Mesangial cell (primary cell): ENCODE measurements around the gene RPS2. TPM values are rescaled to one million over a fixed set of nuclear protein-coding genes. Genes with fewer than 3 reads are reported as not detected.

Experiments used
- total RNA-seq: library from RNA; depleted of rRNA; stranded (reverse); fragments of >200 nt; gene quantifications from 2 replicates; pipeline ENCODE4 v1.2.3, GENCODE V29; 2015

Gene RPS2
- total RNA-seq, result 4,197 and 4,785 TPM in 2 replicates

DNA sequence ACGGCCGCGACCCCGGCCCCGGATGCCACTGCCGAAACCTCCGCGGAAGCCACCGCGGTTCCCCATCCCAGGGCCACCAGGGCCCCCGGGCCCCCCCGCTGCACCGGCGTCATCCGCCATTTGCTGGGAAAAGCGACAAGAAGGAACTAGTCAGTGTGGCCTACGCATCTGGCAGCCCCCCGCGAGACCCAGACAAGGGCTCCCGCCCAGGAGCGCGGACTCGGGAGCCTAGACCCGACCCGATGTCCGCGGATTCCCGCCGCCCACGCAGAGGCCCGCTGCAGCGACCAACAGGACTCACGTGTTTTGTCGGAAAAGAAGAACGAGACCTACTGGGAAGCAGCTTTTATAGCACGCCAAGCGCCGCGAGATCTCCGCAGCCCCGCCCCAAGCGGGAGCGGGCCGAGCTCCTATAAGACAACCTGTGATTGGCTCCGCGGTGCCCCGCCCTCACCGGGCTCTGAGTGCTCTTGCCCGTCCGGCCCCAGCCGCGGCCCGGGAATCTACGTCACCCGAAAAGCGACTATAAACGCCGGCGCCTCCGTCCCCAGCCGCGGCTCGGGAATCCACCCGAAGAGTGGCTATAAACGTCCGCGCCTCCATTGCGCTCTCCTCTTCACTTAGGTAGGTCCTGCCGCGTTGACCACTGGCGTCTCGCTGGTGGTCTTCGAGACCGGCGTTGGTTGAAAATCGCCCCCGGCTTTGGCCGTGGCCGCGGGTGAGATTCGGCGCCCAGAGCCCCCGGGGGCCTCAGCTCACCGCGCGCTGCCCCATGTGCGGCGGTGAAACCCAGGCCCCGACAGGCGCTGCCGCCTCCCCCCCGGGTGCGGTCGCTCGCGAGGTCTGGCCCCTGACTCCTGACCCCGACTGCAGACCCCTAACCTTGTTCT, at the start of gene RPS2:
Gene RPS2 (minus strand): TSS at position 321 of the 890 bp plus-strand sequence. CDS start 201 bp downstream, at position 120.

DNA sequence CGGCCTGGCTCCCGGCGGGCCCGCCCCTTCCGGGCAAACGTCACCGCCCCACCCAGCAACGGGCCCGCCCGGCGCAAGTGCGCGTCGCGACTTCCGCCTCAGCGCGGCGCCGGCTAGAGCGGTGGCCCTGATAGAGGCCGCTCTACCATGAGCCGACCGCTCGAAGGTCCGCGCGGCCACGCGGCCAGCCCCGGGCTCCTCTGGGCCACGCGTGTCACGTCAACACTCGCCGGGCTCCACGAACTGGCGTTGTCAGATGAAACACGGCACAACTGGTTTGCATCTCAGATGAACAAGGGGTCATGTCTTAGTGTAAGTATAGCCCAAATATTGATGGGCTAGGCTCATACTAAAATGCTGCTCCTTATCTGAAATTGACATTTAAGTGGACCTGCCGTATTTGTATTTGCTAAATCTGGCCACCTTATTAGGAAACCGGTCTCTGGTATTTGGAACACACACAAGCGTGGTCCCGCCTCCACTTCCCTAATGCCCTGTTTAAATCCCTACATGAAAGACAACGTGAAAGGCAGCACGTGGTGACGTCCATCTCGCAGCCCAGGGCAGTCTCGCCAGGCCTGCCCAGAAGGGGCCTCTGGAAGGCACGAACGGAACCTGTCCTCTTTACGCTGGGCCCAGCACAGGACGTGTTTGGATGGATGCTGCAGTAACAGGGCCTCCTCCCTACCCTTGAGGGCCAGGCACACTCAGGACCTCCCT, 45.3 kb upstream of the RPS2 start, which contains the start of gene ZNF598:
Gene ZNF598 (minus strand): TSS at position 31 of the 720 bp plus-strand sequence.

DNA sequence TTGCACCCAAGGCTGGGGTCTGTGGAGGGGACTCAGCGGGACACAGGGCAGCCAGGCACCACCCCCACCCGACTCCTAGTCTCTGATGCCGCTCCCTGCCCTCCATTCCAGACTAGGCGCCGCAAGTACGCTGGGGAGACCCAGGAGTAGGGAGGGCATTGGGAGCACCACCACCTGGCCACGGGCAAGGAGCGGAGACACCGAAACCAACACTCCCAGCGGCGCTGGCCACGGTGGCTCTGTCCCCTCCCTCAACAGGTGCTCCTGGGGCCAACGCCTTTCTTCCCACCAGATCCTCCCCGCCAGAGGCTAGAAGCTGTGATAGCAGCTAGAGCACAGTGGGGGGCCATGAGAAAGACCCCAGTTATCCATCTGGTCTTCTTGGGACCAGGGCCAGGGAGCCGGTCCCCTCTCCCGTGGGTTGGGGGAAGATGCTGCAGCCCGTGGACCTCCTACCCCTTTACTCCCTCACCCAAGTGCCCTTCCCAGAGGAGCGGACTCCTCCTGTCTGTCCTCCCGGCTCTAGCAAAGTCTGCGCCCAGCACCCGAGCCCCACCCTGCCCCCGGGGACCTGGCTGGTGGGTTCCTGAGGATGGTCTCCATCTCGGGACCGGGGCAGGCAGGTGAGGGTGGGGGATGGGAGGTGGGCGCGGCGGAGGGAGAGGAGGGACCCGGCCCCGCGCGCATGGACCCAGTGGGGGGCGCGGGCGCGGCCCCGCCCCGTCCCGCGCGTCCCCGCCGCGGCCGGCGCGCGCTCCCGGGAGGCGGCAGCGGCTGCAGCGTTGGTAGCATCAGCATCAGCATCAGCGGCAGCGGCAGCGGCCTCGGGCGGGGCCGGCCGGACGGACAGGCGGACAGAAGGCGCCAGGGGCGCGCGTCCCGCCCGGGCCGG, 24.8 kb upstream of the RPS2 start, which contains the start of gene SYNGR3:
Gene SYNGR3 (plus strand): TSS at position 762 of the 892 bp plus-strand sequence. CDS start 133 bp downstream, outside the sequence.

DNA sequence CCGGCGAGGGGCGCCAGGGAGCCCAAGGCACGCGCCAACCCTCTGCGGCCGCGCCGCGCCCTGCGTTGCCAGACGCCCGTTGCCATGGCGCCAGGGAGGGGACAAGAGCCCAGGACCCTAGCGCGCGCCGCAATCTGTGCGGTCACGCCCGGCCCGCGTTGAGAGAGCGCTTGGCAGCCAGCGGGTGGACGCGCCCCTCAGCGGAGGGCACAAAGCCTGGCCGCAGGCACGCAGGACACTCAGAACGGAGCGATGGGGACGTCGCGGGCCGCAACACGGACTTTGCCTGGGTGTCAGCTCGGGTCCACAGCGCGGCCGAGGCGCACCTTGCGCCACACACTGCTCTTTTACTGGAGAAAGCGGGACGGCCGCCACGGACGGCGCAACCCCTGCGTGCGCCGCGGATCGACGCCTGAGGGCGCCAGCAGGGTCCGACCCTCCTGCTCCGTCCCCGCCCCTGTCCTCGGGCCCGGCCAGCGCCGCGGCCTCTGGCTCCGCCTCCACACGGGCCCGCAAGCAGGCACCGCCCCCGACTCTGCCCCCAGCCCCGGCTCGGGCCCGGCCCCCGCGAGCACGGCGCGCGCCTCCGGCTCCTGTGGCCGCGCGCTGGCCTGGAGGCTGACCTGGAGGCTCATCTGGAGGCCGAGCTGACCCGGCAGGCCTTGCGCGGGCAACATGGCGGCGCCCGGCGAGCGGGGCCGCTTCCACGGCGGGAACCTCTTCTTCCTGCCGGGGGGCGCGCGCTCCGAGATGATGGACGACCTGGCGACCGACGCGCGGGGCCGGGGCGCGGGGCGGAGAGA, 19.1 kb upstream of the RPS2 start, which contains the start of gene GFER:
Gene GFER (plus strand): TSS at position 650 of the 803 bp plus-strand sequence. CDS start 26 bp downstream, at position 676.

DNA sequence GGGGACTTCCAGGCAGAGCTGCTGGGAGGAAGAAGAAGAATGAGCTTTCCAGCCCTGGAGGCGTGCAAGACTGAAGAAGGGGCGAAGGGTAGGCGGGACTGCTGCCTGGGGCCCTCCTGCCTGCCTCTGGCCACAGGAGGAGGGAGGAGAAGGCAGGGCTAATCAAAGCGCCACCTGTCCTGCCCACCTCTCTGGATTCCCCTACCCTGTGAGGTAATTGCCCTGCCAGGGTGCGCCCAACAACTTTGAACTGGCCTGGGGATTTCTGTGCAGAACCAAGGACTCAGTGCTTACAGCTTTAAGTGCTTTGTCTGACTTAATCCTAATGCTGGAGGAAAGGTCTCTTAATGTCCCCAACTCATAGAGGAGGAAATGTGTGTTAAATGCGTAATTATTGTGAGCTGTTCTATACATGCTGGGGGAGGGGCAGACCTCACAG, 16.8 kb upstream of the RPS2 start, which contains the start of gene NOXO1:
Gene NOXO1 (minus strand): TSS at position 72 of the 439 bp plus-strand sequence. CDS start 290 bp downstream, outside the sequence.

DNA sequence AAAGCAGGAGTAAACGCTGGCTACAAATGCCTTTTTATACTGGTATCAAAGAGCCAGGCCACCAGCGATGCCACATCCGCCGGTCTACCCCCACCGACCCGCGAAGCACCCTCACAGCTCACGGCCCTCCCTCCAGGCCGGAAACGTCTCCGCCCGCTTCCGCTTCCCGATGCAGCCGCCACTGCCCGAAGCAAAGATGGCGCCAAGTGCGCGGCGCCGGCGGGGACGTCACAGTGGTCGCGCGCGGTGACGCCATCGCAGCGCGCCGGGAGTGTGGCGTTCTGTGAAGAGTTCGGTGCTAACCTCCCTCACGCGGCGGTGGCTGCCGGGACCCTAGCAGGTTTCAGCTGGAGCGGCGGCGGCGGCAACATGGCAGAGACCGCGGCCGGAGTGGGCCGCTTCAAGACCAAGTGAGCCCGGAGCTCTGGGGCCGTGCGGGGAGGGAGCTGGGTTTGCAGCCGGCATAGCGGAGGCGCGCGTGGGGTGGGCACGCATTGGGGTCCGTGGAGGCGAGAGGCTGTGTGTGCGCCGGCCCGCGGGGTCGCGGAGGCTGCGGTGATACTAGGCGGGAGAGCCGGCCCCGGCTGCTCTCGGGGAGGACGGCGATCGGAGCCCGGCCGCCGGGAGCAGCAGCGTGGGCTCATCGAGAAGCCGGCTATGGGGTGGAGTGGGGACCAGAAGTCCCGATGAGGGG, 7.3 kb upstream of the RPS2 start, which contains the start of gene TBL3:
Gene TBL3 (plus strand): TSS at position 258 of the 694 bp plus-strand sequence. CDS start 112 bp downstream, at position 370.

DNA sequence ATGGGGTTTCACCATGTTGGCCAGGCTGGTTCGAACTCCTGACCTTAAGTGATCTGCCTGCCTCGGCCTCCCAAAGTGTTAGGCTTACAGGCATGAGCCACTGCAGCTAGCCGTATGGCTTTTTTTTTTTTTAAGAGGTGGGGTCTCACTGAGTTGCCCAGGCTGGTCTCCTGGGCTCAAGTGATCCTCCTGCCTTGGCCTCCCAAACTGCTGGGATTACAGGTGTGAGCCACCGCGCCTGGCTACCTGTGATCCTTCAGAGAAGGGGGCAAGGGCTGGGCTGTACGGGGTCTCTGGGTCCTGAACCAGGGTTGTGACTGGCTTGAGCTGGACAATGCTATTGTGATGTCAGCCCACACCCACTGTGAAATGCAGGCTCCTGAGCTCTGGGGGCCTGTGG, 1.8 kb upstream of the RPS2 start, which contains the start of gene RNF151:
Gene RNF151 (plus strand): TSS at position 397 of the 400 bp plus-strand sequence. CDS start 26 bp downstream, outside the sequence.

DNA sequence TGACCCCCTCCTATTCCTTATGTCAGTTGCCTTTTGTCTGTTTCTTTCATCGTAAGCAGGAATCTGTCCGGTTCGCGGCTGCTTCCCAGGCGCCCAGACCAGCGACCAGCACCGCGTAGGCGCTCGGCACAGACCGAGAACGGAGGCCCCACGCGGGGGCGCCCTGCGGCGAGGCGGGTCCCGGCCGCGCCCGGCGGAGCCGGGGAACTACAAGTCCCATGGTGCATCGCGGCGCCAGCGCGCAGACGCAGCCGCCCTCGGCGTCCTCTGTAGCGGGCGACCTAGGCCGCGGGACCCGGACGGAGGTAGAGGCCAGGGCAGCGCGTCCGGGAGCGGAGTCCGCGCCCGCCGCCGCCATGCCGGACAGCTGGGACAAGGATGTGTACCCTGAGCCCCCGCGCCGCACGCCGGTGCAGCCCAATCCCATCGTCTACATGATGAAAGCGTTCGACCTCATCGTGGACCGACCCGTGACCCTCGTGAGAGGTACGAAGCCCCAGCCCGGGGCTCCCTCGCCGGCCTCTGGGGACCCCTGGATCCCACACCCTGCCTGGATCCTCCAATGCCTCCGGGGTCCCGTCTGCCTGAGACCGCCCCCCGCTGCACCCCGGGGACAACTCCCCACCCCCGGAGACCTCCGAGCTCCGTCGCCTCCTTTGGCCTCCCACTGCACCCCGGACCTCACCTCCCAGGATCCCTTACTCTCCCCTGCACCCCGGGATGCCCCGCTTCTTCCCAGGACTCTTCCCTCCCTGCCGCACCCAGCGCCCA, 5.2 kb downstream of the RPS2 start, which contains the start of gene NDUFB10:
Gene NDUFB10 (plus strand): TSS at position 270 of the 771 bp plus-strand sequence. CDS start 87 bp downstream, at position 357.

DNA sequence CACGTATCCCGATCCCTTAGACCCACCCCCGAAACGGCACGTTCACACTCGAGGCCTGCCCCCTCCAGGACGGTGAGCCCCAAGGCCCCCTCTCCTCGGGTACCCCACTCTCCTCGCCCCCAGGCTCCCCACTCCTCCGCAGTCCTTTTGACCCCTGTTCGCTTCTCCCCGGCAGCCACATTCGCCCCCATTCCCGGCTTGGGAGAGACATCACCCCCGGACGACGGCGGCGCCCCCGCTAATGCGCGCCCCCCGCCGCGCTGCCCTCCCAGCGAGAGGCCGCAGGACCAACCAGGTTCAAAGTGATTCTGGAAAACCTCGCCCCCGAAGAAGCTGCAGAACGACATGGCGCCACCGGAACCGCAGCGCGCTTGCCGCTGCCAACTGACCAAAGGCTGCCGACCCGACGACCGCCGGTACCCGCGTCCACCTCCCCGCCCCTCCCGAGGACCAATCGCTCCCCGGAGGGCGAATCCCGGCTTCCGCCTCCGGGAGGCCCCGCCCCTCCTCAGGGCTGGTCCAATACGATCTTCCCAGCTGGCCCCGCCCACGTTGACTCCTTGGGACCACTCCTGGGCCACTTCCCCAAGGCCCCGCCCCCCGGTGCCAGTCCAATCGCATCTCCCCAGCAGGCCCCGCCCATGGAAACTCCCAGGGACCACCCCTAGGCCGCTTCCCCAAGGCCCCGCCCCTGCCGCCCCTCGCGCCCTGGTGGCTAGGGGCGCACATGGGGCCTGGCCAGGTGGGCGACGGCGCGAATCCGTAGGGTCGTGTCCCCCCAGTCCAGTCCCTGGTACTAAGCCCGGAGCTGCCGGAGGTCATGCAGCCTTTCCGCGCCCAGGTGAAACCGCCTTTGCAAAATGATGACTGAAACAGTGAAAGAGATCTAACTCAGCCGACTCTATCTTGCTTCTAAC, 21.6 kb downstream of the RPS2 start, which contains the start of gene MSRB1:
Gene MSRB1 (minus strand): TSS at position 390 of the 917 bp plus-strand sequence. CDS start 43 bp downstream, at position 347.

DNA sequence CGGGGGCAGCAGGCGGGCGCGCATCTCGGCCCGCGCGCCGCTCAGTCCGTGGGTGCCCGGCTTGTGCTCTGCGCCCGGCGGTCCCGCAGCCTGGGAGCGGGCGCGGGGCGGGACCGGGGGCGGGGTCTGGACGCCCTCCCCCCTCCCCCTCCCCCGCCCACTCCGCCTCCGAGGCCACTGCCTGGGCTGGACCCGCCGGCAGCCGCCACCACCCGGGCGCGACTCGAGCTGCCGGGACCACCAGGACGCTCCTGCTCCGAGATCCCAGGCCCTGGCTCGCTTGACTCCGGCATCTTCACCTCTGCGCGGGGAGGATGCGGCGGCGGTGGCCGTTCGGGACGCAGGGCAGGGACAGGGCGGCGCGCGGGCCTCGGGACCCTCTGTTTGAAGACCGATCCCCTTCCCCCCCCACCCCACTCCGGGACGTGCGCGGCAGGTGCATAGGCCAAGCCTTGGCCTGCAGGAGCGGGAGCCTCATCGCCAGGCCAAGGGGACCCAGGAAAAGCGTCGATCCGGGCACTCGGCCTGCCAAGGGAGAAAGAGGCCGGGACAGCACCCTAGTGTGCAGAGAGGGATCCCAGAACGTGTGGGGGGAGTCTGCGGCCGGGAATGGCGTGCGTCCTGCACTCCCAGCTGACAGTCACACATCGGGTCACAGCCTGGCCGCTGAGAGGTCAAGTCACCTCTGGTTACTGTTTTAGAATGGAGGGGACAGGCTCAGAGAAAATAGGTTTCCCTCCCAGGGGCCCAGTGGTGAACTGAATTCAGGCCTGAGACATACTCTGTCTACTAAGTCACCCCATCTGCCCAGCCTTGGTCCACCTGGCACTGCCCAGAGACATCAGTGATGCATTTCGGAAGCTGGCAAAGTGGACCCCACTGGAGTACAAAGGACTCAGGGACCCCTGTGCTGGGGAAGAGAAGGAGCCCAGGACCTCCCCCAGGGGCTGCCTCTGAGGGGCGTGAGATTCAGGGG, 46.0 kb downstream of the RPS2 start, which contains the start of gene HS3ST6:
Gene HS3ST6 (minus strand): TSS at position 65 of the 976 bp plus-strand sequence. CDS start 92 bp downstream, outside the sequence.

Other genes with a start within 250 kb of the RPS2 start
- gene NME3, start 193.3 kb downstream of the RPS2 start, total RNA-seq, result 61.8 and 131 TPM in 2 replicates
- gene EME2, start 192.0 kb downstream of the RPS2 start, total RNA-seq, result 4.7 and 7.7 TPM in 2 replicates
- 108 and 161 TPM in 2 replicates for gene MRPS34, start 191.7 kb downstream of the RPS2 start, total RNA-seq
- 37.5 and 99.8 TPM in 2 replicates for gene SPSB3, start 182.3 kb downstream of the RPS2 start, total RNA-seq
- gene NUBP2, start 181.9 kb downstream of the RPS2 start, total RNA-seq, result 86.8 and 113 TPM in 2 replicates
- 0.25 TPM in 1 of 2 replicates, not detected in the other for gene IGFALS, start 171.1 kb downstream of the RPS2 start, total RNA-seq
- gene HAGH, start 138.0 kb downstream of the RPS2 start, total RNA-seq, result 89.5 and 114 TPM in 2 replicates
- gene FAHD1, start 137.6 kb downstream of the RPS2 start, total RNA-seq, result 77.9 and 83.8 TPM in 2 replicates
- 3.6 and 3.8 TPM in 2 replicates for gene MEIOB, start 92.7 kb downstream of the RPS2 start, total RNA-seq
- gene HS3ST6, start 46.4 kb downstream of the RPS2 start, total RNA-seq, result not detected in 2 replicates
- gene MSRB1, start 21.6 kb downstream of the RPS2 start, total RNA-seq, result 20.5 and 27.7 TPM in 2 replicates
- not detected in 2 replicates for gene RPL3L, start 10.1 kb downstream of the RPS2 start, total RNA-seq
- gene NDUFB10, start 5.3 kb downstream of the RPS2 start, total RNA-seq, result 334 and 388 TPM in 2 replicates
- gene RNF151, start 2.0 kb upstream of the RPS2 start, total RNA-seq, result 0.16 TPM in 1 of 2 replicates, not detected in the other
- gene TBL3, start 7.2 kb upstream of the RPS2 start, total RNA-seq, result 56.8 and 104 TPM in 2 replicates
- 0.25 TPM in 1 of 2 replicates, not detected in the other for gene NOXO1, start 16.6 kb upstream of the RPS2 start, total RNA-seq
- 31.9 and 34.9 TPM in 2 replicates for gene GFER, start 19.4 kb upstream of the RPS2 start, total RNA-seq
- gene SYNGR3, start 25.1 kb upstream of the RPS2 start, total RNA-seq, result 4.6 and 10.0 TPM in 2 replicates
- gene ZNF598, start 45.0 kb upstream of the RPS2 start, total RNA-seq, result 42.7 and 46.6 TPM in 2 replicates
- 4.4 and 5.7 TPM in 2 replicates for gene NPW, start 55.0 kb upstream of the RPS2 start, total RNA-seq
- gene NHERF2, start 62.1 kb upstream of the RPS2 start, total RNA-seq, result 60.3 and 91.9 TPM in 2 replicates
- 45.1 and 63.7 TPM in 2 replicates for gene NTHL1, start 83.0 kb upstream of the RPS2 start, total RNA-seq
- 53.8 and 113 TPM in 2 replicates for gene TSC2, start 83.2 kb upstream of the RPS2 start, total RNA-seq
- gene PKD1, start 171.1 kb upstream of the RPS2 start, total RNA-seq, result 113 and 120 TPM in 2 replicates
- 0.65 and 5.7 TPM in 2 replicates for gene RAB26, start 183.8 kb upstream of the RPS2 start, total RNA-seq
- gene TRAF7, start 191.0 kb upstream of the RPS2 start, total RNA-seq, result 84.1 and 96.6 TPM in 2 replicates
- 0.16 and 0.38 TPM in 2 replicates for gene CASKIN1, start 231.8 kb upstream of the RPS2 start, total RNA-seq
- gene MLST8, start 240.6 kb upstream of the RPS2 start, total RNA-seq, result 129 and 184 TPM in 2 replicates
- gene BRICD5, start 246.0 kb upstream of the RPS2 start, total RNA-seq, result 2.1 and 3.8 TPM in 2 replicates